Measurements from ENCODE around the gene PTPRN2. TPM values are rescaled to one million over a fixed set of nuclear protein-coding genes. Genes with fewer than 3 reads are reported as not detected.
A peak's percentile ranks its signal among the peaks of the same experiment; 100 is the strongest.
"Not testable (repeated sequence)": the region's sequence is repeated elsewhere in the genome, so short reads cannot be mapped to it uniquely, and the experiment has no call there.

PTPRN2 gene
- total RNA-seq, 3 donors from 2014 or later = 0.43 to 0.66 (median 0.63) TPM

GRCh38 chr7:157933219-157934155, 654.1 kb downstream of the PTPRN2 start:
- not testable (repeated sequence) for H3K36me3 Mint-ChIP-seq (ENCODE audit: insufficient read depth); H3K4me3 Mint-ChIP-seq; H3K4me1 Mint-ChIP-seq (ENCODE audit: low read depth); DNase-seq; H3K27me3 Mint-ChIP-seq (ENCODE audit: low read depth)
- peaks cover 17% of the 10 kb centered on the region for H3K9me3 Mint-ChIP-seq
- ATAC-seq = peak in 1 of 2 donors; percentile 25

GRCh38 chr7:157932498-157933218, 655.0 kb downstream of the PTPRN2 start:
- no peak overlapping the region for H3K4me3 Mint-ChIP-seq

GRCh38 chr7:157930926-157931466, 656.6 kb downstream of the PTPRN2 start:
- Mint-ChIP-seq H3K27me3 (ENCODE audit: low read depth) (no peaks in the 10 kb centered on the region), H3K9me3 (peaks cover 17% of the 10 kb centered on the region), H3K4me3 (no peak overlapping the region), H3K4me1 (ENCODE audit: low read depth) (peaks cover 7% of the 10 kb centered on the region), H3K36me3 (ENCODE audit: insufficient read depth) (peaks cover 3% of the 10 kb centered on the region)
- DNase-seq = no peak
- ATAC-seq = no peak

More at GRCh38 chr7:157932498-157933218, 655.0 kb downstream of the PTPRN2 start:
- Mint-ChIP-seq H3K9me3 (peaks cover 17% of the 10 kb centered on the region), H3K27me3 (ENCODE audit: low read depth) (no peaks in the 10 kb centered on the region), H3K4me1 (ENCODE audit: low read depth) (no peaks in the 10 kb centered on the region), H3K36me3 (ENCODE audit: insufficient read depth) (peaks cover 3% of the 10 kb centered on the region)
- DNase-seq (no peak), ATAC-seq (peak; percentile 74 to 83)

- ATAC-seq (no peak), DNase-seq (no peak)
- peaks cover 3% of the 10 kb centered on the region for H3K36me3 Mint-ChIP-seq (ENCODE audit: insufficient read depth)
- no peaks in the 10 kb centered on the region for H3K27me3 Mint-ChIP-seq (ENCODE audit: low read depth)
- H3K4me3 Mint-ChIP-seq = no peak overlapping the region
- H3K4me1 Mint-ChIP-seq (ENCODE audit: low read depth) = peaks cover 13% of the 10 kb centered on the region
- peaks cover 16% of the 10 kb centered on the region for H3K9me3 Mint-ChIP-seq
These were observed 657.2 kb downstream of the PTPRN2 start for GRCh38 chr7:157930441-157930840.

- Mint-ChIP-seq H3K4me1 (ENCODE audit: low read depth) (peaks cover 13% of the 10 kb centered on the region), H3K9me3 (peaks cover 12% of the 10 kb centered on the region)
- no peak for ATAC-seq
These were observed 658.0 kb downstream of the PTPRN2 start for GRCh38 chr7:157929671-157930070.

GRCh38 chr7:157928808-157929425, 658.7 kb downstream of the PTPRN2 start:
- DNase-seq = no peak
- Mint-ChIP-seq H3K9me3 (peaks cover 12% of the 10 kb centered on the region), H3K4me1 (ENCODE audit: low read depth) (peaks cover 13% of the 10 kb centered on the region), H3K27me3 (ENCODE audit: low read depth) (no peaks in the 10 kb centered on the region), H3K36me3 (ENCODE audit: insufficient read depth) (peaks cover 3% of the 10 kb centered on the region), H3K4me3 (no peak overlapping the region)
- ATAC-seq = no peak

More at GRCh38 chr7:157929671-157930070, 658.0 kb downstream of the PTPRN2 start:
- no peak overlapping the region for H3K4me3 Mint-ChIP-seq
- no peaks in the 10 kb centered on the region for H3K27me3 Mint-ChIP-seq (ENCODE audit: low read depth)
- no peak for DNase-seq
- peaks cover 3% of the 10 kb centered on the region for H3K36me3 Mint-ChIP-seq (ENCODE audit: insufficient read depth)

GRCh38 chr7:157928171-157928794, 659.3 kb downstream of the PTPRN2 start:
- Mint-ChIP-seq H3K9me3 (peaks cover 12% of the 10 kb centered on the region), H3K27me3 (ENCODE audit: low read depth) (no peaks in the 10 kb centered on the region), H3K4me3 (no peak overlapping the region), H3K36me3 (ENCODE audit: insufficient read depth) (peaks cover 3% of the 10 kb centered on the region), H3K4me1 (ENCODE audit: low read depth) (peaks cover 13% of the 10 kb centered on the region)
- ATAC-seq (no peak), DNase-seq (no peak)

- Mint-ChIP-seq H3K27me3 (ENCODE audit: low read depth) (no peaks in the 10 kb centered on the region), H3K4me3 (no peak overlapping the region), H3K36me3 (ENCODE audit: insufficient read depth) (peaks cover 2% of the 10 kb centered on the region), H3K9me3 (peaks cover 7% of the 10 kb centered on the region), H3K4me1 (ENCODE audit: low read depth) (peaks cover 13% of the 10 kb centered on the region)
- DNase-seq (no peak), ATAC-seq (no peak)
These were observed 660.2 kb downstream of the PTPRN2 start for GRCh38 chr7:157927313-157927925.

- DNase-seq (no peak), ATAC-seq (no peak)
- Mint-ChIP-seq H3K36me3 (ENCODE audit: insufficient read depth) (no peaks in the 10 kb centered on the region), H3K4me1 (ENCODE audit: low read depth) (peaks cover 13% of the 10 kb centered on the region), H3K4me3 (no peak overlapping the region), H3K27me3 (ENCODE audit: low read depth) (no peaks in the 10 kb centered on the region), H3K9me3 (no peaks in the 10 kb centered on the region)
These were observed 661.0 kb downstream of the PTPRN2 start for GRCh38 chr7:157926521-157927150.

GRCh38 chr7:157926107-157926506, 661.5 kb downstream of the PTPRN2 start:
- no peaks in the 10 kb centered on the region for H3K9me3 Mint-ChIP-seq
- H3K27me3 Mint-ChIP-seq (ENCODE audit: low read depth) = no peaks in the 10 kb centered on the region
- DNase-seq (no peak), ATAC-seq (peak in 1 of 2 donors; percentile 40)
- no peak overlapping the region for H3K4me3 Mint-ChIP-seq
- no peaks in the 10 kb centered on the region for H3K36me3 Mint-ChIP-seq (ENCODE audit: insufficient read depth)
- peaks cover 13% of the 10 kb centered on the region for H3K4me1 Mint-ChIP-seq (ENCODE audit: low read depth)

GRCh38 chr7:157925383-157925875, 662.2 kb downstream of the PTPRN2 start:
- Mint-ChIP-seq H3K36me3 (ENCODE audit: insufficient read depth) (no peaks in the 10 kb centered on the region), H3K27me3 (ENCODE audit: low read depth) (no peaks in the 10 kb centered on the region), H3K9me3 (no peaks in the 10 kb centered on the region), H3K4me3 (no peak overlapping the region), H3K4me1 (ENCODE audit: low read depth) (peaks cover 13% of the 10 kb centered on the region)
- ATAC-seq (no peak), DNase-seq (no peak)

- no peak for ATAC-seq
- Mint-ChIP-seq H3K36me3 (ENCODE audit: insufficient read depth) (no peaks in the 10 kb centered on the region), H3K9me3 (no peaks in the 10 kb centered on the region), H3K27me3 (ENCODE audit: low read depth) (no peaks in the 10 kb centered on the region), H3K4me1 (ENCODE audit: low read depth) (peaks cover 13% of the 10 kb centered on the region), H3K4me3 (no peak overlapping the region)
- DNase-seq = no peak
These were observed 663.6 kb downstream of the PTPRN2 start for GRCh38 chr7:157923903-157924630.

All from activated T-cell treated with anti-CD3 and anti-CD28 coated beads, Interleukin-2, amount 50 U/mL, for 4 hours (primary cell).